NCI-H446 treated with DMSO at 0.1 percent for 48 hours (cell line): ENCODE measurements around the gene KCNAB2.
A peak's percentile ranks its signal among the peaks of the same experiment; 100 is the strongest.

Experiments
- DNase-seq: peaks from one replicate; lab custom pipeline; 2025; lab: John Stamatoyannopoulos, UW

KCNAB2 gene

GRCh38 chr1:6111571-6111970, 65.9 kb downstream of the KCNAB2 start:
- peak; percentile 83 for DNase-seq

GRCh38 chr1:6111991-6112689, 66.5 kb downstream of the KCNAB2 start:
- DNase-seq: no peak

- no peak for DNase-seq
Measured at GRCh38 chr1:6112690-6113005, 67.0 kb downstream of the KCNAB2 start.

GRCh38 chr1:6113116-6113515, 67.4 kb downstream of the KCNAB2 start:
- no peak for DNase-seq

- DNase-seq: no peak
Measured at GRCh38 chr1:6113745-6114144, 68.1 kb downstream of the KCNAB2 start.

- DNase-seq: no peak
Measured at GRCh38 chr1:6116137-6116536, 70.4 kb downstream of the KCNAB2 start.

- DNase-seq: no peak
Measured at GRCh38 chr1:6117064-6117463, 71.4 kb downstream of the KCNAB2 start.

GRCh38 chr1:6117624-6118023, 71.9 kb downstream of the KCNAB2 start:
- DNase-seq: no peak

- DNase-seq: no peak
Measured at GRCh38 chr1:6118415-6118814, 72.7 kb downstream of the KCNAB2 start.

GRCh38 chr1:6121021-6121421, 75.3 kb downstream of the KCNAB2 start:
- no peak for DNase-seq

- no peak for DNase-seq
Measured at GRCh38 chr1:6121651-6122370, 76.1 kb downstream of the KCNAB2 start.

- no peak for DNase-seq
Measured at GRCh38 chr1:6123083-6123482, 77.4 kb downstream of the KCNAB2 start.

- DNase-seq: no peak
Measured at GRCh38 chr1:6123816-6124215, 78.1 kb downstream of the KCNAB2 start.

GRCh38 chr1:6124341-6124740, 78.7 kb downstream of the KCNAB2 start:
- DNase-seq: no peak

GRCh38 chr1:6124746-6125365, 79.2 kb downstream of the KCNAB2 start:
- DNase-seq: no peak

- DNase-seq: no peak
Measured at GRCh38 chr1:6125366-6125765, 79.7 kb downstream of the KCNAB2 start.

GRCh38 chr1:6126028-6126427, 80.3 kb downstream of the KCNAB2 start:
- DNase-seq: no peak

GRCh38 chr1:6126521-6127067, 80.9 kb downstream of the KCNAB2 start:
- DNase-seq: no peak

GRCh38 chr1:6127587-6128163, 82.0 kb downstream of the KCNAB2 start:
- DNase-seq: no peak

- no peak for DNase-seq
Measured at GRCh38 chr1:6128276-6129081, 82.8 kb downstream of the KCNAB2 start.

- DNase-seq: no peak
Measured at GRCh38 chr1:6129313-6129712, 83.6 kb downstream of the KCNAB2 start.

- DNase-seq: no peak
Measured at GRCh38 chr1:6130036-6130435, 84.3 kb downstream of the KCNAB2 start.
